ENCODE results near the gene ZNF850. TPM values are rescaled to one million over a fixed set of nuclear protein-coding genes. Genes with fewer than 3 reads are reported as not detected.

The ZNF850 gene
- polyA plus RNA-seq, 1 of the 3 experiments (the other 2 are of a cell fraction) = 1.6 TPM

DNA sequence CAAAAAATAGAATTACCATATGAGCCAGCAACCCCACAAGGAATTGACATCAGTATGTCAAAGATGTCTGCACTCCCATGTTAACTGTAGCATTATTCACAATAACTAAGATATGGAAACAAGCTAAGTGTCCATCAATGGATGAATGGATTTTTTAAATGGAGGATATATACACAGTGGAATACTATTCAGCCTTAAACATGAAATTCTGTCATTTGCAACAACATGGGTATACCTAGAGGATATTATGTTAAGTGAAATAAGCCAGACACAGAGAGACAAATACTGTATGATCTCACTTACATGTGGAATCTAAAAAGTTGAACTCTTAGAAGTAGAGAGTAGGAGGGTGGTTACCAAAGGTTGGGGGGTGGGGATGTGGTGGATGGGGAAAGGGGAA, 93.2 kb downstream of the ZNF850 start:
- no peak for DNase-seq
- Histone ChIP-seq H3K9me3 (peaks cover 5% of the 10 kb centered on the region), H3K4me2 (no peak overlapping the region), H3K36me3 (replicated peaks in 1 of 2; ENCODE audit: control insufficient read depth in 1 of 2, insufficient read depth in 2 of 2, low read length in 1 of 2) (peaks cover 4 to 11% of the 10 kb centered on the region in 2 experiments), H3F3A (replicated peaks; ENCODE audit: insufficient read depth) (no peaks in the 10 kb centered on the region), H3K9me2 (no peaks in the 10 kb centered on the region; the same call in 1 of the 2 replicates), H3K4me1 (ENCODE audit: control insufficient read depth in 1 of 2, insufficient read depth in 2 of 2, low read depth in 1 of 2, low read length in 1 of 2) (no peaks in the 10 kb centered on the region), H3K79me2 (ENCODE audit: insufficient read depth) (no peaks in the 10 kb centered on the region; the same call in 1 of the 2 replicates), H3K9ac (no peak overlapping the region), H3K27me3 (ENCODE audit: insufficient read depth) (no peaks in the 10 kb centered on the region), H2AFZ (ENCODE audit: low read depth) (no peak overlapping the region), H3K27ac (ENCODE audit: low read depth in 2 of 2, low read length in 1 of 2) (no peak overlapping the region), H3K4me3 (ENCODE audit: low read depth in 2 of 2, low read length in 1 of 2) (no peak overlapping the region), H4K20me1 (ENCODE audit: insufficient read depth) (no peaks in the 10 kb centered on the region)
- TF ChIP-seq, protein P1, sequence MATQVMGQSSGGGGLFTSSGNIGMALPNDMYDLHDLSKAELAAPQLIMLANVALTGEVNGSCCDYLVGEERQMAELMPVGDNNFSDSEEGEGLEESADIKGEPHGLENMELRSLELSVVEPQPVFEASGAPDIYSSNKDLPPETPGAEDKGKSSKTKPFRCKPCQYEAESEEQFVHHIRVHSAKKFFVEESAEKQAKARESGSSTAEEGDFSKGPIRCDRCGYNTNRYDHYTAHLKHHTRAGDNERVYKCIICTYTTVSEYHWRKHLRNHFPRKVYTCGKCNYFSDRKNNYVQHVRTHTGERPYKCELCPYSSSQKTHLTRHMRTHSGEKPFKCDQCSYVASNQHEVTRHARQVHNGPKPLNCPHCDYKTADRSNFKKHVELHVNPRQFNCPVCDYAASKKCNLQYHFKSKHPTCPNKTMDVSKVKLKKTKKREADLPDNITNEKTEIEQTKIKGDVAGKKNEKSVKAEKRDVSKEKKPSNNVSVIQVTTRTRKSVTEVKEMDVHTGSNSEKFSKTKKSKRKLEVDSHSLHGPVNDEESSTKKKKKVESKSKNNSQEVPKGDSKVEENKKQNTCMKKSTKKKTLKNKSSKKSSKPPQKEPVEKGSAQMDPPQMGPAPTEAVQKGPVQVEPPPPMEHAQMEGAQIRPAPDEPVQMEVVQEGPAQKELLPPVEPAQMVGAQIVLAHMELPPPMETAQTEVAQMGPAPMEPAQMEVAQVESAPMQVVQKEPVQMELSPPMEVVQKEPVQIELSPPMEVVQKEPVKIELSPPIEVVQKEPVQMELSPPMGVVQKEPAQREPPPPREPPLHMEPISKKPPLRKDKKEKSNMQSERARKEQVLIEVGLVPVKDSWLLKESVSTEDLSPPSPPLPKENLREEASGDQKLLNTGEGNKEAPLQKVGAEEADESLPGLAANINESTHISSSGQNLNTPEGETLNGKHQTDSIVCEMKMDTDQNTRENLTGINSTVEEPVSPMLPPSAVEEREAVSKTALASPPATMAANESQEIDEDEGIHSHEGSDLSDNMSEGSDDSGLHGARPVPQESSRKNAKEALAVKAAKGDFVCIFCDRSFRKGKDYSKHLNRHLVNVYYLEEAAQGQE (IDR thresholded peaks at IDR 0.05; ENCODE audit: low read depth, low read length) = no peak
- TF ChIP-seq ELF1 (IDR thresholded peaks at IDR 0.05) = no peak
- TF ChIP-seq, protein P2, sequence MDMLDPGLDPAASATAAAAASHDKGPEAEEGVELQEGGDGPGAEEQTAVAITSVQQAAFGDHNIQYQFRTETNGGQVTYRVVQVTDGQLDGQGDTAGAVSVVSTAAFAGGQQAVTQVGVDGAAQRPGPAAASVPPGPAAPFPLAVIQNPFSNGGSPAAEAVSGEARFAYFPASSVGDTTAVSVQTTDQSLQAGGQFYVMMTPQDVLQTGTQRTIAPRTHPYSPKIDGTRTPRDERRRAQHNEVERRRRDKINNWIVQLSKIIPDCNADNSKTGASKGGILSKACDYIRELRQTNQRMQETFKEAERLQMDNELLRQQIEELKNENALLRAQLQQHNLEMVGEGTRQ (IDR thresholded peaks at IDR 0.05; ENCODE audit: borderline replicate concordance, low read depth, low read length) = no peak
- TF ChIP-seq, protein P3, sequence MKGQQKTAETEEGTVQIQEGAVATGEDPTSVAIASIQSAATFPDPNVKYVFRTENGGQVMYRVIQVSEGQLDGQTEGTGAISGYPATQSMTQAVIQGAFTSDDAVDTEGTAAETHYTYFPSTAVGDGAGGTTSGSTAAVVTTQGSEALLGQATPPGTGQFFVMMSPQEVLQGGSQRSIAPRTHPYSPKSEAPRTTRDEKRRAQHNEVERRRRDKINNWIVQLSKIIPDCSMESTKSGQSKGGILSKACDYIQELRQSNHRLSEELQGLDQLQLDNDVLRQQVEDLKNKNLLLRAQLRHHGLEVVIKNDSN (IDR thresholded peaks at IDR 0.05; ENCODE audit: borderline replicate concordance, low read depth) = no peak
- TF ChIP-seq RAD21 (IDR thresholded peaks at IDR 0.05; ENCODE audit: low read length) = no peak
- TF ChIP-seq YY1 (IDR thresholded peaks at IDR 0.05; ENCODE audit: low read depth) = no peak
- TF ChIP-seq CHD2 (IDR thresholded peaks at IDR 0.05; ENCODE audit: low read length, partially characterized antibody) = no peak
- no peak for TF ChIP-seq TEAD4 (IDR thresholded peaks at IDR 0.05; ENCODE audit: borderline replicate concordance, insufficient read depth)
- CTCF ChIA-PET = no interaction called here
- POLR2A ChIA-PET = no interaction called here

DNA sequence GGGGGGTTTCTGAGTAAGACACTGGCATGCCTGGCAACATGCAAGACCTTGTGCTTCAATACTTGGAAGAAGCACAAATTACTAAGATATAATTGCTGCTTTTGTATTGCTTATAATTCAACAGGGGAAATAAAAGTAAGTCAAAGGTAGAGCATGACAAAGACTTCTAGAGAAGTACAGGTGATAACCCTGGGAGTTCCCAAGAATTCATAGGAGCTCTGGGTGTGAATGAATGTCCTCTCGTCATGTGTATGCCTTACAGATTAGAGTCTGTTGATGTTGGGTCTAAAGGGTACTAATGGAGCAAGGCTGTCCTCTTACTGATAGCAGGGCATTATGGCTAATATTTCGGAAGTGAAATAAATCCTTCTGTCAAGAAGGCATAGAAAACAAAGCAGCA, 98.4 kb downstream of the ZNF850 start:
- Histone ChIP-seq H3K9me2 (no peaks in the 10 kb centered on the region), H3K9ac (no peak overlapping the region), H3F3A (replicated peaks; ENCODE audit: insufficient read depth) (no peaks in the 10 kb centered on the region), H3K27ac (ENCODE audit: low read depth in 2 of 2, low read length in 1 of 2) (no peak overlapping the region), H3K4me2 (no peak overlapping the region), H3K27me3 (ENCODE audit: insufficient read depth) (no peaks in the 10 kb centered on the region), H3K79me2 (ENCODE audit: insufficient read depth) (peaks cover 15% of the 10 kb centered on the region), H3K9me3 (peaks cover 5% of the 10 kb centered on the region), H3K4me3 (ENCODE audit: low read depth in 2 of 2, low read length in 1 of 2) (no peak overlapping the region), H4K20me1 (ENCODE audit: insufficient read depth) (no peaks in the 10 kb centered on the region), H3K36me3 (replicated peaks in 1 of 2; ENCODE audit: control insufficient read depth in 1 of 2, insufficient read depth in 2 of 2, low read length in 1 of 2) (peaks cover 3 to 6% of the 10 kb centered on the region in 2 experiments), H3K4me1 (ENCODE audit: control insufficient read depth in 1 of 2, insufficient read depth in 2 of 2, low read depth in 1 of 2, low read length in 1 of 2) (no peaks in the 10 kb centered on the region), H2AFZ (ENCODE audit: low read depth) (no peak overlapping the region)
- ChIA-PET CTCF (no interaction called here), POLR2A (no interaction called here)
- WGBS (ENCODE audit: low lambda C conversion rate) = 87% methylated on average over 2 of the region's 2 CpGs
- TF ChIP-seq TEAD4 (IDR thresholded peaks at IDR 0.05; ENCODE audit: borderline replicate concordance, insufficient read depth) = no peak
- TF ChIP-seq, protein P4, sequence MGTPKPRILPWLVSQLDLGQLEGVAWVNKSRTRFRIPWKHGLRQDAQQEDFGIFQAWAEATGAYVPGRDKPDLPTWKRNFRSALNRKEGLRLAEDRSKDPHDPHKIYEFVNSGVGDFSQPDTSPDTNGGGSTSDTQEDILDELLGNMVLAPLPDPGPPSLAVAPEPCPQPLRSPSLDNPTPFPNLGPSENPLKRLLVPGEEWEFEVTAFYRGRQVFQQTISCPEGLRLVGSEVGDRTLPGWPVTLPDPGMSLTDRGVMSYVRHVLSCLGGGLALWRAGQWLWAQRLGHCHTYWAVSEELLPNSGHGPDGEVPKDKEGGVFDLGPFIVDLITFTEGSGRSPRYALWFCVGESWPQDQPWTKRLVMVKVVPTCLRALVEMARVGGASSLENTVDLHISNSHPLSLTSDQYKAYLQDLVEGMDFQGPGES (IDR thresholded peaks at IDR 0.05; ENCODE audit: low read depth, low read length) = no peak
- TF ChIP-seq FOSL2 (IDR thresholded peaks at IDR 0.05; ENCODE audit: borderline replicate concordance, low read depth) = no peak
- TF ChIP-seq, protein P3 (IDR thresholded peaks at IDR 0.05; ENCODE audit: borderline replicate concordance, low read depth) = no peak
- TF ChIP-seq FOXM1 (IDR thresholded peaks at IDR 0.05; ENCODE audit: low read depth) = no peak
- TF ChIP-seq, protein P5, sequence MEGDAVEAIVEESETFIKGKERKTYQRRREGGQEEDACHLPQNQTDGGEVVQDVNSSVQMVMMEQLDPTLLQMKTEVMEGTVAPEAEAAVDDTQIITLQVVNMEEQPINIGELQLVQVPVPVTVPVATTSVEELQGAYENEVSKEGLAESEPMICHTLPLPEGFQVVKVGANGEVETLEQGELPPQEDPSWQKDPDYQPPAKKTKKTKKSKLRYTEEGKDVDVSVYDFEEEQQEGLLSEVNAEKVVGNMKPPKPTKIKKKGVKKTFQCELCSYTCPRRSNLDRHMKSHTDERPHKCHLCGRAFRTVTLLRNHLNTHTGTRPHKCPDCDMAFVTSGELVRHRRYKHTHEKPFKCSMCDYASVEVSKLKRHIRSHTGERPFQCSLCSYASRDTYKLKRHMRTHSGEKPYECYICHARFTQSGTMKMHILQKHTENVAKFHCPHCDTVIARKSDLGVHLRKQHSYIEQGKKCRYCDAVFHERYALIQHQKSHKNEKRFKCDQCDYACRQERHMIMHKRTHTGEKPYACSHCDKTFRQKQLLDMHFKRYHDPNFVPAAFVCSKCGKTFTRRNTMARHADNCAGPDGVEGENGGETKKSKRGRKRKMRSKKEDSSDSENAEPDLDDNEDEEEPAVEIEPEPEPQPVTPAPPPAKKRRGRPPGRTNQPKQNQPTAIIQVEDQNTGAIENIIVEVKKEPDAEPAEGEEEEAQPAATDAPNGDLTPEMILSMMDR (IDR thresholded peaks at IDR 0.05) = no peak
- TF ChIP-seq EZH2phosphoT487 (IDR thresholded peaks at IDR 0.05; ENCODE audit: borderline replicate concordance, low read depth) = no peak
- no peak for TF ChIP-seq EP300 (IDR thresholded peaks at IDR 0.05; ENCODE audit: borderline replicate concordance in 1 of 2, low read depth in 1 of 2, low read length in 1 of 2)
- TF ChIP-seq GATA2 (CRISPR knock-in tag; IDR thresholded peaks at IDR 0.05) = no peak
- no peak for TF ChIP-seq ELF1 (IDR thresholded peaks at IDR 0.05)
- TF ChIP-seq, protein P6, sequence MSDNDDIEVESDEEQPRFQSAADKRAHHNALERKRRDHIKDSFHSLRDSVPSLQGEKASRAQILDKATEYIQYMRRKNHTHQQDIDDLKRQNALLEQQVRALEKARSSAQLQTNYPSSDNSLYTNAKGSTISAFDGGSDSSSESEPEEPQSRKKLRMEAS (IDR thresholded peaks at IDR 0.05; ENCODE audit: low read depth) = no peak
- TF ChIP-seq RAD21 (IDR thresholded peaks at IDR 0.05; ENCODE audit: low read length) = no peak
- no peak for TF ChIP-seq SIN3A (IDR thresholded peaks at IDR 0.05; ENCODE audit: borderline replicate concordance, low read depth, low read length)
- DNase-seq = no peak

Data from SK-N-SH (cell line).